ENCODE measurements around the gene CHST13.
A peak's percentile ranks its signal among the peaks of the same experiment; 100 is the strongest.

Gene CHST13

GRCh38 chr3:126523745-126524428 is at the start of gene CHST13:
Gene CHST13 (plus strand): TSS chr3:126524155. CDS start chr3:126524333, 178 bp downstream.
- DNase-seq: no peak

GRCh38 chr3:126474498-126475412 is 49.2 kb upstream of the CHST13 start:
- no peak for DNase-seq

- peak; percentile 77 for DNase-seq
Observed at GRCh38 chr3:126475413-126476114, 48.4 kb upstream of the CHST13 start, which contains the start of gene ZXDC. Gene ZXDC (minus strand): TSS chr3:126475891. CDS start chr3:126475865, 26 bp downstream.

GRCh38 chr3:126476166-126477060 is 47.5 kb upstream of the CHST13 start:
- no peak for DNase-seq

GRCh38 chr3:126477061-126477380 is 46.9 kb upstream of the CHST13 start:
- no peak for DNase-seq

- DNase-seq: no peak
Observed at GRCh38 chr3:126478581-126479310, 45.2 kb upstream of the CHST13 start.

GRCh38 chr3:126479642-126480041 is 44.3 kb upstream of the CHST13 start:
- DNase-seq: no peak

- DNase-seq: no peak
Observed at GRCh38 chr3:126480206-126480605, 43.7 kb upstream of the CHST13 start.

GRCh38 chr3:126480861-126481260 is 43.1 kb upstream of the CHST13 start:
- DNase-seq: peak; percentile 18

- DNase-seq: no peak
Observed at GRCh38 chr3:126481808-126482502, 42.0 kb upstream of the CHST13 start.

GRCh38 chr3:126482503-126483255 is 41.3 kb upstream of the CHST13 start:
- no peak for DNase-seq

GRCh38 chr3:126483321-126483761 is 40.6 kb upstream of the CHST13 start:
- DNase-seq: no peak

GRCh38 chr3:126484148-126484547 is 39.8 kb upstream of the CHST13 start:
- DNase-seq: no peak

GRCh38 chr3:126484662-126485061 is 39.3 kb upstream of the CHST13 start:
- no peak for DNase-seq

GRCh38 chr3:126485176-126485897 is 38.6 kb upstream of the CHST13 start:
- DNase-seq: no peak

- no peak for DNase-seq
Observed at GRCh38 chr3:126485956-126486355, 38.0 kb upstream of the CHST13 start.

GRCh38 chr3:126486360-126486847 is 37.6 kb upstream of the CHST13 start:
- DNase-seq: peak; percentile 92

GRCh38 chr3:126487151-126487771 is 36.7 kb upstream of the CHST13 start:
- DNase-seq: no peak

- DNase-seq: no peak
Observed at GRCh38 chr3:126488185-126488584, 35.8 kb upstream of the CHST13 start.
